Left ventricle myocardium inferior (tissue), 1 donor: ENCODE measurements around the gene COL3A1. TPM values are rescaled to one million over a fixed set of nuclear protein-coding genes. Genes with fewer than 3 reads are reported as not detected.

Experiments
- DNase-seq: peaks from one replicate; pipeline ENCODE4 v3.0.0-alpha.2; 2020
- H3K27ac ChIP-seq: fragments of 200-600 bp; replicated peaks from 2 replicates; pipeline ENCODE4 v1.8.0; 2021
- H3K27me3 ChIP-seq: fragments of 200-600 bp; 2 replicates; pipeline ENCODE4 v1.8.0; 2021; ENCODE audit warnings: low read depth
- H3K36me3 ChIP-seq: fragments of 200-600 bp; 2 replicates; pipeline ENCODE4 v1.8.0; 2021
- H3K4me1 ChIP-seq: fragments of 200-600 bp; 2 replicates; pipeline ENCODE4 v1.8.0; 2021
- H3K4me3 ChIP-seq: fragments of 200-600 bp; 2 replicates; pipeline ENCODE4 v1.8.0; 2021; ENCODE audit warnings: mild to moderate bottlenecking, moderate library complexity
- H3K9me3 ChIP-seq: fragments of 200-600 bp; replicated peaks from 2 replicates; pipeline ENCODE4 v1.8.0; 2021
- CTCF ChIP-seq: fragments of 200-600 bp; IDR thresholded peaks from 2 replicates; pipeline ENCODE4 v1.8.0; 2021; ENCODE audit warnings: antibody characterized with exemption, mild to moderate bottlenecking, borderline replicate concordance
- intact Hi-C: fragments of 100-400 bp; cut with micrococcal nuclease; formaldehyde crosslinking; loops from one replicate; pipeline ENCODE4 v1.11.0; 2022
- total RNA-seq: library from RNA; stranded (reverse); fragmentation: NEBNext Ultra II Directional; extraction: Animal tissue kit (Norgen Biotek cat#: 25700); gene quantifications from one replicate; pipeline ENCODE4 v1.2.1, GENCODE V29; 2021
- donor health status: DM: no; HTN: yes; CAD: no; lungs with severe emphysema.

The COL3A1 gene
- total RNA-seq, 1 donor from 2014 or later, result 98.5 TPM

DNA sequence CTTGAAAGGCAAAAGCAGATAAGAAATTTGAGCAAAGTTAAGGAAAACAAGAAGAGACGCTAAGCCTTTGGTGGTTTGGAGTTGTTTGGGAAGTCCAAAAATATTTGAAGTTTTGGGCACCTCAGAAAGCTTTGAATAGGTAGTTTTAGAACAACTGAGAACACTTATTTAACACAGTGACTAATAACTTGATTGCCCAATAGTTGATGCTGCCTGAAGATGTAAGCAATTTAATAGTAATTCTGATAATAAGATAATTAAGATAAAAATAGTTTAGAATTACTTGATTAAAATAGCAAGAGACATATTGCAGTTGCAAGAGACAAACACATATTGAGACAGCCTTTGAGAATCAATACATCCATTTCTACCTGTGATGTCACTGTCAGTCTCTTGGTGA, 16.5 kb upstream of the COL3A1 start:
- no peaks in the 10 kb centered on the region for H3K36me3 ChIP-seq
- intact Hi-C loops, result no loop called here
- H3K4me1 ChIP-seq, result no peaks in the 10 kb centered on the region
- no peak for DNase-seq
- no peak overlapping the region for H3K4me3 ChIP-seq
- no peak for TF ChIP-seq CTCF
- no peak overlapping the region for H3K27ac ChIP-seq
- H3K9me3 ChIP-seq, result peaks cover 16% of the 10 kb centered on the region
- no peaks in the 10 kb centered on the region for H3K27me3 ChIP-seq

- Histone ChIP-seq H3K9me3 (peaks cover 16% of the 10 kb centered on the region), H3K27me3 (no peaks in the 10 kb centered on the region), H3K36me3 (no peaks in the 10 kb centered on the region), H3K4me1 (no peaks in the 10 kb centered on the region), H3K4me3 (no peak overlapping the region), H3K27ac (no peak overlapping the region)
- no peak for DNase-seq
- intact Hi-C loops, result no loop called here
- TF ChIP-seq CTCF, result no peak
Measured at GRCh38 chr2:188963741-188964140, 10.4 kb upstream of the COL3A1 start.

- no peaks in the 10 kb centered on the region for H3K4me1 ChIP-seq
- TF ChIP-seq CTCF, result no peak
- no peak for DNase-seq
- no peak overlapping the region for H3K4me3 ChIP-seq
- no peaks in the 10 kb centered on the region for H3K27me3 ChIP-seq
- intact Hi-C loops, result no loop called here
- H3K9me3 ChIP-seq, result peaks cover 6% of the 10 kb centered on the region
- H3K36me3 ChIP-seq, result no peaks in the 10 kb centered on the region
- H3K27ac ChIP-seq, result peak overlapping the region; percentile 82
Measured at GRCh38 chr2:188964976-188965546, 9.1 kb upstream of the COL3A1 start.

- TF ChIP-seq CTCF, result no peak
- H3K36me3 ChIP-seq, result no peaks in the 10 kb centered on the region
- H3K4me1 ChIP-seq, result no peaks in the 10 kb centered on the region
- no peak overlapping the region for H3K4me3 ChIP-seq
- peaks cover 6% of the 10 kb centered on the region for H3K9me3 ChIP-seq
- no peaks in the 10 kb centered on the region for H3K27me3 ChIP-seq
- no peak for DNase-seq
- intact Hi-C loops, result no loop called here
- H3K27ac ChIP-seq, result peak overlapping the region; percentile 82
Measured at GRCh38 chr2:188965563-188965962, 8.6 kb upstream of the COL3A1 start.

- no peaks in the 10 kb centered on the region for H3K27me3 ChIP-seq
- H3K27ac ChIP-seq, result peak overlapping the region; percentile 82
- no peak for TF ChIP-seq CTCF
- H3K4me1 ChIP-seq, result no peaks in the 10 kb centered on the region
- no peaks in the 10 kb centered on the region for H3K36me3 ChIP-seq
- no peak for DNase-seq
- H3K4me3 ChIP-seq, result no peak overlapping the region
- intact Hi-C loops, result no loop called here
- H3K9me3 ChIP-seq, result peaks cover 6% of the 10 kb centered on the region
Measured at GRCh38 chr2:188966079-188966571, 8.0 kb upstream of the COL3A1 start.
